GM11168 (cell line): ENCODE results near the gene SPEM3.

Source experiments
- in situ Hi-C: fragments of 300-500 bp; cut with MboI; formaldehyde crosslinking; loops from one replicate; pipeline ENCODE4 v1.12.0; 2022; ENCODE audit warnings: low sequenced_read_pairs; ENCODE audit not compliant: unreplicated experiment

Gene SPEM3

DNA sequence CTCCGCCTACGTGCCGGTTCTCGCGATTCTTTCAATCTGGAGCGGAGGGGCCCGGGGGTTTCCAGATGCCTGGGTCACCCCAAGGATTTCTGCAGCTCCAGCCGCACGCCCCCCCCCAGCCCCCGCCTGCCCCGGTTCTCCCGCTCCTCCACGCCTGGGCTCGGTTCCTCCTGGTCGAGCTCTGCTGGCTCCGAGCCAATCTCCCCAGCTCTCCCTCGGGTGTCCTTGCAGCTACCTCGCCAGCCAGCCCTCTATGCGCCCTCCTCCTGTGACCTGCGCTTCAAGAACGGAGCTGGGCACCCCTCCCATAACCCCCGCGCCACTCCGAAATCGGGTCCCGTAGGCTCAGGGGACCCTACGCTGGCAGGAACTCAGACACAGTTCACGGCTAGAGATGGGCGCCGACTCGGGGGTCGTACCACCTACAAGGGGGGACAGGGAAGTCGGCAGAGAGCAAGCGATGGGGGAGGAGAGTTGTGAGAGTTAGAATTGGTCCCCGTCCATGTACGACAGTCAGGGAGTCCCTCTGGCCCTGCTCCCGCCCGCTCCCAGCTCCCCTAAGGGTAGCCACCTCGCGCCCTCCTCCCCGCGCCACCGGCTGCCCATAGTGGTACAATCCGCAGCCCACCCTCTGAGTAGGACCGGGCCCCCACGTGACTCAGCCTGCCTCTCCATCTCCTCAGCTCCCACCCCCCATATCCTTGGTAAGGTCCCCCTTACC is 11.6 kb downstream of the SPEM3 start:
- in situ Hi-C loops, result no loop called here

DNA sequence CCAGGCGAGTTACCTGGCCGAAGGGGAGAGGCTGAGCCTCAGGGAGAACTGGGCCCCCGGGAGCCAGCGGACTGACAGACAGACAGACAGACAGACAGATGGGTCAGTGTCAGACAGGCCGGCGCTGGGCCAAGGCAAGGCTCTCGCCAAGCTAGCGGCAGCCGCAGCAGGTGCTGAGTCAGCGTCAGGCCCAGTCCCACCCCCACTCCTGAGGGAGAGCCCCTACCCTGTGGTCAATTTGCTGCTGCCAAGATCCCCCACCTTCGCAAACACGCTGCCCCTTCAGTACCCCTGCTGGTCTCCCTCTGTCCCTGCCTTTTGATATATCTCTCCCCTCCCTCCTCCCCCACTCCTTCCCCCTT is 12.2 kb downstream of the SPEM3 start:
- in situ Hi-C loops, result no loop called here

DNA sequence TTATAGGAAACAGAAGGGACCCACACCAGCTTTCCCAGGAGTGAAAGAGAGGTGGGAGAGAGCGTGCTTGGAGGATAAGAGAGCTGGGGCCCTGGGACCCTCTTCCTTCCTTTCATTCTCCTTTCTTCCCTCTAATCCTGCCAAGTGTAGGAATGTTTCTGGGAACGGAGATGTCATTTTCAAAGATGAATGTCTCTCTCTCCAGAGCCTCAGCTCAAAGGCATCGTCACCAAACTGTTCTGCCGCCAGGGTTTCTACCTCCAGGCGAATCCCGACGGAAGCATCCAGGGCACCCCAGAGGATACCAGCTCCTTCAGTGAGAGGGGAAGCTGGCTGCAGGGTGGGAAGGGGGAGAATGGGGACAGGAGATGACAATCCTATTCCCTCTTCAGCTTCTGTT is 12.6 kb downstream of the SPEM3 start:
- in situ Hi-C loops, result no loop called here

DNA sequence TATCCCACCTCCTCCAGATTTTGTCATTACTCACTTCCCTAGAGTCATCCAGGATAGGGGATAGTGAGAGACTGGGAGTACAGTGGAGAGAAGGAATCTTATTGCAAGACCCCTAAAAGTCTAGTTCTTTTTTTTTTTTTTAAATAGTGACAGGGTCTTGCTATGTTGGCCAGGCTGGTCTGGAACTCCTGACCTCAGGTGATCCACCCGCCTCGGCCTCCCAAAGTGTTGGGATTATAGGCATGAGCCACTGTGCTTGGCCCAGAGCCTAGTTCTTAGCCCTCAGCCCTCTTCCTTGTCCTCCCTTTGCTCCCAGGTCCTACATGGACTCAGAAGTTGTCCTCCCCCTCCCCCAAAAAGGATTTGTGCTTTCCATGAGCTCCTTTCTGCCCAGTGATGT is 13.5 kb downstream of the SPEM3 start:
- in situ Hi-C loops, result no loop called here

DNA sequence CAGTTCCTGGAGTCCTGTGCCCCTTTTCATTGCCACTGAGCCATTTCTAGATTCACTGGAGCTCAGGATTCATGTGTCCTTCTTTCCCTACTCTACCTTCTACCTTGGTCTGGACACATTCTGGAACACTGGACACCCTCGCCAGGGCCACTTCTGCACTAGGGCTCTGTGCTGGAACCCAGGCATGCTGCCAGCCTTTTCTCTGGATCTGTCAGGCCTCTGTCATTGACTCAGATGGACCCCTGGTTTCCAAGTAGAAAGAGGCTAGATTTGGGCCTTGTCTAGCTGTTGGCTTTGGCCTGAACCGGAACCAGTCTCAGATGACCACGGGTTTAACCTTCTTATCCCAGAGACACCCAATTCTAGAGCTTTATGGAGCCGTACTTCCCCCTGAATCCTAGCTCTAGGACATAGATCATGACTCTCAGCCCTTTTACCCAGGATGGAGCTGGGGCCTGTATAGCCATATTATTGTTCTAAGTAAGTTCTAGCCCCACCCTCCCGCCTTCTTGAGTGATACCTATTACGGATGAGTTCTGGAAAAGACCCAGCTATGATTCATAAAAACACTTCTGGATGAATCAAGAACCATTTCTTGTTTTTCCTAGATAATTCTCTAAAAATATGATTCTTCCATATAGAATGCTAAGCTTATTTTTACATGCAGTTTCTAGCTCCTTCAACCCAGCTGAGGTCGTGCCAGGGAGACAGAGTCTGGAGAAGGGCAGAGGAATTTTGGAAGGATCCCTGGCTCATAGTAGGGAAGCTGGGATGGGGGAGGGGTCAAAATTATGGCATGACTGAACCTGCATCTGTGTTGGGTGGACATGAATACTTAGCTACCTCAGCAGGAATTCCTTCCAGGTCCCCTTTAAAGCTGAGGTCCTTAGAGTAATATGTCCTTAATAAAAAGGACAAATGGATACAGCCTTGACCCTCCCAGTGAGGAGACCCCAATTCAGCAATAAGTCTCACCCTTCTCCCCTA is 15.1 kb downstream of the SPEM3 start:
- in situ Hi-C loops, result no loop called here

DNA sequence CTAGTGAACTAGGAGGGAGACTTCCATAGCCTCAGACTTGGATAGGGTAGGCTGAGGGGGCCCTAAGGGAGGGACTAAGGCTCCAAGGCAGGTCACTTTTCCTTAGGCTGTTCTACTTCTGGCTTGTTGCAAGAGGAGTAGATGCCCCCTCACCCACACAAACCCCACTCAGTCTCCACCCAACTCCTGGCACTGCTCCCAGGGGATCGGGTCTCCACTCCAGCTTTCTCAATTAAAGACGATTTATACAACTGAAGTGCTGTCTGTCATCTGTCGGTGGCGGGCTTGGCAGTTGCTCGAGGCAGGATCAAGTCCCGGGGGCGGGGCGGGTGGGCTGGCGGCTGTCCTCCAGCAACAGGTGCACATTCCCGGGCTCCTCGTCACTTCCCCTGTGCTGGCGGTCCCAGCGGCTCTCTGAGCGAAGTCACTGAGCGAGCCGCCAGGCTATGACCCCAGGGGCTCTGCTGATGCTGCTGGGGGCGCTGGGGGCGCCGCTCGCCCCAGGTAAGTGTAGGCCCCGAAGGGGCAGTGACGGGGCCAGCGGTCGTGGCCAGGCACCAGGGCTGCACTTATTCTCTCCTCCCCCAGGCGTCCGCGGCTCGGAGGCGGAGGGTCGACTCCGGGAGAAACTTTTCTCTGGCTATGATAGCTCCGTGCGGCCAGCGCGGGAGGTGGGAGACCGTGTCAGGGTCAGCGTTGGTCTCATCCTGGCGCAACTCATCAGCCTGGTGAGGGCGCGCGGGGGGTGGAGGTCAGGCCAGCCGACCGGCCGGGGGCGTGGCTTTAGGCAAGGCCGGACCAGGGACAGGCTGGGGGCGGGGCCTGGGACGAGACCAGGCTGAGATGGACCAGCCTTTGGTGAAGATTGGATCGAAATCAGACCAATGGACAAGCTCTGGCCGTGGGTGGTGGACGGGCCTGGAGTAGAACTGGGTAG is 16.3 kb downstream of the SPEM3 start, which contains the start of gene CHRNB1:
CHRNB1 (plus strand) TSS at position 380 of the 937 bp plus-strand sequence; CDS start at position 447, 67 bp downstream.
- in situ Hi-C loops, result no loop called here

DNA sequence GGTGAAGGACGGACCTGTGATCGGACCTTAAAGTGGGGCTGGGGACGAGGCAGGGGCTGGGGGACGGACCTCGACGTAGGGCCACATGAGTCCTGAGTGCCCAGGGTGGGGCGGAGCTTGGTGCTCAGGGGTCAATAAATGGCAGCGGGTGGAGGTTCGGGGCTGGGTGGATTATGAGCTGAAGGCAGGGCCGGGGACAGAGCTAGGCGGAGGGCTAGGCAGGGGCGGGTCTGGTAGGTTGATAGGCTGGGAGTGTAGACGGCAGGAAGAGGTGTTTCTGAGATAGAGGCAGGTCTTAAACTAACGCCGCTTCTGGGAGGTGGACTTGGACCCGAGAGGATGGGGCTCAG is 16.9 kb downstream of the SPEM3 start:
- in situ Hi-C loops, result no loop called here

DNA sequence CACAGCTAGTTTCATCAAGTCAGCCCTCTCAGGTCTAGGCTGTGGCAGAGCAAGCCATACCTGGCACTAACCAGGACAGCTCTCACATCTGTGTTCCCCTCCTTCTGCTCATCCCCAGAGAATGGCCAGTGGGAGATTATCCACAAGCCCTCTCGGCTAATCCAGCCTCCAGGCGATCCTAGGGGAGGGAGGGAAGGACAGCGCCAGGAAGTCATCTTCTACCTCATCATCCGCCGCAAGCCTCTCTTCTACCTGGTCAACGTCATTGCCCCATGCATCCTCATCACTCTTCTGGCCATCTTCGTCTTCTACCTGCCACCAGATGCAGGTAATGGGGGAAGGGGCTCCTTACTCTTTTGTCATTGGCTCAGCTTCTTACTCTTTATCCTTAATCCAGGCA is 19.8 kb downstream of the SPEM3 start:
- in situ Hi-C loops, result no loop called here

DNA sequence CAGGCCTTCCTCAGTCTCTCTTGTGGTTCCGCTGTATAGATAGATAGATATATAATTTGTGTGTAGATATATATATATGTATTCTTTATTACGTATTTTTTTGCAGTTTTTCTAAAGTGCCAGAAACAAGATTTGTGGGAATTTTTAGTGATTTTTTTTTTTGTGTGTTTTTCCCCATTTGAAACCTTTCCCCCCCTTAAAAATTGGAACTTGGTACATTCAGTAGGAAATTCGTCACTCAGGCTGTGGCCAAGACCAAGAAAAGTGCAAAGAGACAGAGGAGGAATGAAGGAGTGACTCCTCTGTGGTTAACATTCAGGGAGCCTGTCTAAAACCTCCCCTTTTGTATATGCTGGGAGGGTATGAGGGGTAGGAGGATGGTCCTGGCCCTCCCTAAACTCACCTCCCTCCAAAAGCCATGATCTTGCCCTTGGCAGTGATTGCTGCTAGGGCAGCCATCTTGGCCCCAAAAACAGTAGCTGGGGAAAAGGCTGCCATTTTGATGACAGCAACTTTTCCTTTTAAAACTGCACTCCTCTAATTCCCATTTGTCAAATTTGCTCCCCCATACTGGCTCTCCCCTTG is 31.4 kb downstream of the SPEM3 start:
- in situ Hi-C loops, result no loop called here

DNA sequence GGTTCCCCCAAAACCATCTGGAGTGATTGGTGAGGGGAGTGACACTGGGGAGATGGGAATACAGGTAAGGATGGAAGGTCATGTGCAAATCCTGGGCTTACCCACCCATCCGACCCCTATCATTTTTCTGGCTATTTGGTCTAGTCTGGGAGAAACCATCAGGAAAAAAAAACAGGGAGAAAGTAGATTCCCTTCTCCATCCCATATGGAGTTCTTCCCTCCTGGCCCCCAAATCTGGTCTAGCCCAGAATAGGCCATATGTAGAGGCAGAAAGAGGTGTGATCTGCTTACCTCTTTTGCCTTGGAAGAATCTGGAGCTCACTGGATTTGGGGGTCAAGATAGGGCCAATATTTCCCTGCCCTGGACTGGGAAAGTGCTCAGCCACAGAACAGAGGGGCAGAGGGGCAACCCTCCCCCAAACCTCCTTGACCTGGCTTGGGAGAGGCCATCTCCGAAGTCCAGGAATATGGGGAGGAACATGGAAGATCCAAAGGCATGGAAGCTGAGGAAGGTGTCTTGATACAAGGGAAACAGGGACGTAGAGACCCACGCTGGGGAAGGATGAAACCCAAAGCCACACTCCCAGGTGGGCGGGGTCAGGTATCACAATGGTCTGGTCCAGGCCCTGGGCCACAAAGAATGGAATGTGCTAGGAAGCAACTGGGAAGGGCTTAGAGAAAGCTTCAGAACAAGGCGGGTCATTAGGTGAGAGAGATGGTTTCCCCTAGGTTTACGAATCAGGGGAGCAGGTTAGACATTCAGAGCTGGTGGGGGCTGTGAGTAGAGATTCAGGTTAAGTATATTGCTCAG is 32.4 kb downstream of the SPEM3 start:
- in situ Hi-C loops, result no loop called here

DNA sequence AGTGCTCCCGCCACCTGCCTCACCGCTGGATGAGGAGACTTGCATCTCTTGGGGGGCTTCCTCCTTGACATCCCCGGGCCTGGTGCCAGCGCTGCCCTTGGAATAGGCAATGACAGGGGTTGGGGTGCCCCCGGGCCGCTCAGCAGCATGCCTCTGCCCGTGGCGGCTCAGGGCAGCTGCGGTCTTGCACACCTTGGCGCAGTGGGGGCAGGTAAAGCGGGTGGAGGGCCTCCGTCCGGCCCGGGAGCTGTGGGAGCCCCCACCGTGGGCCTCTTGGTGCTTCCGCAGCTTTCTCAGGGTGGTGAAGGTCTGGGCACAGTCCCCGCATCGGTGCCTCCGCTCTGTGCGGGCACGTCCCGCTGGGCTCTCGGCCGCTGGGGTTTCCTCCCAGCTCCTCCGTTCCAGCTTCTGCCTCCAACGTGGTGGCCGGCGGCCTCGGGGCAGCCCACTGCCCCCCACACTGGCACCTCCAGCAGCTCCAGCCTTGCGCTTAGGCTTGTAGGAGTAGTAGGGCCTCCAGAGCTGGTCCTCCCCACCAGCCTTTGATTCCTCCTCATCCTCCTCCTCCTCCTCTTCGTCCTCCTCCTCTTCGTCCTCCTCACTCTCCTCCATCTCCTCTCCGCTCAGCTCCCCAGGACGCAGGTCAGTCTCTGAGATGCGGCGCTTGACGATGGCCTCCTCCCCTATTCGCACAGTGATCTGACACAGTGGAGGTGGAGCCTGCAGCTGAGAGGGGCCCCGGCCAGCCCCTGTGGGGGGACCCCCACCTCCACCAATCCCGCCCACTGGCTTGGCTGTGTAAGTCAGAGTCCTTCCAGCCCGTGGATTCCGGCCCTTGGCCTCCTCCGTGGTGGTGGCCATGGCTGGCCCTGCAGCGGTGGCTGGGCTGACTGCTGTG is 34.1 kb downstream of the SPEM3 start:
- in situ Hi-C loops, result no loop called here

DNA sequence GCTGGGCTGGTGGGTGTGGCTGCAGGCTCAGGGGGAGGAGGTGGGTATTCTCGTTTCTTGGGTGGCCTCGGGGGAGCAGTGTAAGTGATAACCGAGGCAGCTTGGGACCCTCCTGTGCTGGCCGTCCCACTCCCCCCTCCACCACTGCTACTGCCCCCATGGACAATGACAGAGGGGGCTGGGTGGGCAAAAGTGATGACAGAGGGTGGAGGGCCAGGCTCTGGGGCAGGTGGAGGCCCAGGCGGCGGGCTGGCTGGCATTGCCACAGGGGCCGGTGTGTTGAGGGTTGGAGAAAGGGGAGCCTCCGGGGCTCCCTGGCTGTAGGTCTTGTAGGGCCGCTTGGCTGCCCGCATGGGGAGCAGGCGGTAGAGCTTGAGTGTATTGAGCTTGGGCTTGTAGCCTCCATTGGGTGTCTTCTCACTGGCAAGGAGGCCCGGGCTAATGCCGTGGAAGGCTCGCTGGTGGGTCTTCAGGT is 34.8 kb downstream of the SPEM3 start:
- in situ Hi-C loops, result no loop called here

DNA sequence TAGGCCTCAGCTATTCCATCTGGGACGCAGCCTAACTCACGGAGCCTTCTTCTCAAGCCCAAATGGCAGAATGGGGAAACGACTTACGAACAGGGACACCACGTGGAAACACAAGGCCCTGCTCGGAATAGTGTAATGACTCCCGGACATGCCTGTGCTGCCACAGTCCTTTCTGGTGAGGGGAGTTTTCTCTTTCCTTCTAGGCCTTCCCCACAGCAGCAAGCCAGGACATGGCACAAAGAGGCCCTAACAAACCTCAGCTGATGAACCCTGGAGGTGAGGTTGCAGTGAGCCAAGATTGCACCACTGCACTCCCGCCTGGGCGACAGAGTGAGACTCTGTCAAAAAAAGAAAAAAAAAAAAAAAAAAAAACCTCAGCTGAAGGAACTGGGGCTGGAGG is 35.4 kb downstream of the SPEM3 start:
- in situ Hi-C loops, result no loop called here

DNA sequence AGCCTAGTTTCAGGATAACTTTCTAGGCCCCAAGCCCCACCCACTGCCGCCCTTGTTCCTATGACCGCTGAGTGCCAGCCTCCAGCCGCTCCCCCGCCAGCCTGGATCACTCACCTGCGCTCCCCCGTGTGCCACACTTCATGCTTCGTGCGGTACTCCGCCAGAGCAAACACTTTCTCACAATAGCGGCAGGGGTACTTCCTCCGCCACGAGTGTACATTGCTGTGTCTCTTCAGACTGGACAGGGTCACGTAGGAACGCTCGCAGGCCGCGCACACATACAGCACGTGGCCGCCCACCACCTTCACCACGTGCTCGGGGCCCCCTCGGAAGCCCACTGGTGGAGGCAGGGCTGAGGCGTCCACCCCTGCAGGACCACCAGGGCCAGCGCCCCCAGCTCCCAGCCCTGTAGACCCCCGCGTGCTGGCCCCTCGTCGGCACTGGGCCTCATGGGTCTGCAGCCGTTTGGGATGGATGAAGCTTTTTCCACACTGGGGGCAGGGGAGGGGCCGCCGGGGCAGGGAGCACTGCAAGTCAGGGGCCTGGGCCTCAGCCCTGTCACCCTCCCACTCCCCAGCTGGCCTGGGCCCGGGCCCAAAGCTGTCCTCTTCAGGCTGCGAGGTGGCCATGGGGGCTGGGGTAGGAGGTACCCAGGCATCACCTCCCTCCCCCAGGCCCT is 37.1 kb downstream of the SPEM3 start:
- in situ Hi-C loops, result no loop called here

DNA sequence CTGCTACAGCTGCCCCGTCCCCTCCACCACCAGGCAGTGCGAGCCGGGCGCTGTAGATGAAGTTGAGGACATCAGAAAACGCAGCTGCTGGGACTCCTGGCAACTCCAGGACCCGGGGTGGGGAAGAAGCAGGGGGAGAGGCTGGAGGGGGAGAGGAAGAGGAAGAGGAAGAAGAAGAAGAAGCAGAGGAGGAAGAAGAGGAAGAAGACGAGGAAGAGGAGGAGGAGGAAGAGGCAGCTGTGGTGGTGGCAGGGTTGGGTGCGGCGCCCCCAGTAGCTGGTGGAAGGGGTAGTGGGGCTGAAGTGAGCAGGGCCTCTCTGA is 37.6 kb downstream of the SPEM3 start:
- in situ Hi-C loops, result no loop called here

DNA sequence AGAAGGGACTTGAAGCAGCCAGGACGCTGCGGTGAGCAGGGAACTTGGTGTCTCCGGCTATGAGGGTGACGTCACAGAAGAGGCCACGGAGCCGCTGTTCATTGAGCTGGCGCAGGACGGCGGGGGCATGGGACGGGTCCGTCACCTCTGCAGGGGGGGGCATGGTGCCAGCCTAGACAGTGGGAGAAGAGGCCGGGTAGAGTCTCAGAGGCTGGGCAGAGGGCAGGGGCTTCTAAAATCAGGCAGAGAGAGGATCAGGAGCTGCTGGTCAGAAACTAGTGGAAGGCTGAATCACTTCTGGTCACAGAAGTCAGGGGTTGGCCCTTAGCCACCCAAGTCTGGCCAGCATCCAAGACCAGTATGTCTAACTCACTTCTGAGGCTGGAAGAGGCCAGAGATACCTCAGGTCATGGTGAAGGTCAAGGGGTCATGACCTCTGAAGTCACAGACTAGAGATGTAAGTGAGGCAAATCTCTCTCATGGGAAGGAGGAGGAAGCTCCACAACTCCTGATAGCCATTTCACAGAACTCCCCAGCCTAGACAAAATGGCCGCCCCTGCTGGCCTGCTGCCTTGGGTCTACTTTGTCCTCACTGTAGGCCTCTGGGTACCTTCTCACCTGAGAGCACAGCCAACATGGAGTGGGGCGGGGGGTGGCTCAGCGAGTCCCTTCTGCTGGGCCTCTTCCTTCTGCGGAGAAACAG is 38.1 kb downstream of the SPEM3 start:
- in situ Hi-C loops, result no loop called here

DNA sequence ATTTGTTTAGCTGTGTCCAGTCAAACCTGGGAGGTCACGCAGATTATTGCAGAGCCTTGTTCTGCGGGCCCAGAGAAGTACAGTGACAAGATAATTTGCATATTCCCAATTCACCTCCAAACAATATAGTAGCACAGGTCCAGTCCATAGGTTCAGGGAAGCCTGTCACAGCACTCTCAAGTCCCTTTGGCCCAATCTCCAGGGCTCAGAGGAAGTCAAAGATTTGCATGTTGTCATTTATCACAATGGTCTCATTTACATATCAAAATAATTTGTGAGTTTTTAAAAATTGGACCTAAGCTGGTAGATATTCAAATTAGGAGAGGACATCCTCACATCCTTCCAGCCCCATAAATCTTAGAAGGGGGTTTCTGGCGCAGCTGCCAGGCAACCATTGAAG is 38.8 kb downstream of the SPEM3 start:
- in situ Hi-C loops, result no loop called here
